Left colon (tissue), 2 donors: ENCODE measurements around the gene KRTCAP2. TPM values are rescaled to one million over a fixed set of nuclear protein-coding genes. Genes with fewer than 3 reads are reported as not detected.

ENCODE experiments used
- ATAC-seq: fragments of 200-7000 bp; cut with Tn5 transposase; one replicate; pipeline ENCODE4 v1.9.1; 2020; ENCODE audit warnings: mild to moderate bottlenecking, moderate library complexity
- DNase-seq, 2 donors: peaks; one replicate each; pipeline ENCODE4 v3.0.0-alpha.2; 2020
- intact Hi-C, 2 donors: fragments of 100-400 bp; cut with DNase I in 1 of 2; cut with micrococcal nuclease in 1 of 2; formaldehyde crosslinking; loops; one replicate each; pipeline versions ENCODE4 v1.11.2 to v1.14.0; 2022; cut with DNase I, micrococcal nuclease
- total RNA-seq, 2 donors: library from RNA; stranded (reverse); fragmentation: NEBNext Ultra II Directional; extraction: Animal tissue kit (Norgen Biotek cat#: 25700); gene quantifications; one replicate each; pipeline ENCODE4 v1.2.1, GENCODE V29; 2021
- donor health status: DM: no; HTN: no; CAD: no.
- donor health status: DM: yes; HTN: yes; CAD: no.

The KRTCAP2 gene
- total RNA-seq, 2 donors from 2014 or later = 143 to 164 TPM

DNA sequence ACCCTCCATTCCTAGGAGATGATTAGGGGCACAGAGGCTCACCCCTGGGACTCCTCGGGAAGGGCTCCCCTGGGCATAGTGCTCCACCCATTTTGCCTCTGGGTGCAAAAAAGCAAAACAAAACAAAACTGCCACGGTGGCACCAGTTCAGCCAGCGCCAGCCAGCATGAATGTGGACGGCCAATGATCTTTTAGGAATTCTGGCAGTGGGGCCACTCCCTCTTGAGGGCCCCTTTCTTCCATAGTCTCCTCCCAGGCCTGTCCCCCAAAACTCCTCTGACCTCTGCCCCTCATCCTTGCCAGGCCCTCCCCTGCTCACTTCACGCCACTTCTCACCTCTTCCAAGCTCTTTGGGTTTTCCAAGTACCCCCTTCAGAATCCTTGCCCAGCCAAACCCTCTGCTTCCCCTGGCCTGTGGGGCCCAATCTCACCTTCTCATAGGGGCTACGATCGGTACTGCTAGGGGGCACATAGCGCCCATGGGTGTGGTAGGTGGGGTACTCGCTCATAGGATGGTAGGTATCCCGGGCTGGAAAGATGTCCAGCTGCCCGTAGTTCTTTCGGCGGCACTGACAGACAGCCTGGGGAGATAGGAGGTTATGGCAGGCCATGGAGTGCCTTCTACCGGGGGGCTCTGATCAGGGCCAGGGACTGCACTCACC, 13.8 kb upstream of the KRTCAP2 start:
- DNase-seq (peak in 1 of 2 donors; percentile 33), ATAC-seq (peak; percentile 22)
- intact Hi-C loops = no loop called here

DNA sequence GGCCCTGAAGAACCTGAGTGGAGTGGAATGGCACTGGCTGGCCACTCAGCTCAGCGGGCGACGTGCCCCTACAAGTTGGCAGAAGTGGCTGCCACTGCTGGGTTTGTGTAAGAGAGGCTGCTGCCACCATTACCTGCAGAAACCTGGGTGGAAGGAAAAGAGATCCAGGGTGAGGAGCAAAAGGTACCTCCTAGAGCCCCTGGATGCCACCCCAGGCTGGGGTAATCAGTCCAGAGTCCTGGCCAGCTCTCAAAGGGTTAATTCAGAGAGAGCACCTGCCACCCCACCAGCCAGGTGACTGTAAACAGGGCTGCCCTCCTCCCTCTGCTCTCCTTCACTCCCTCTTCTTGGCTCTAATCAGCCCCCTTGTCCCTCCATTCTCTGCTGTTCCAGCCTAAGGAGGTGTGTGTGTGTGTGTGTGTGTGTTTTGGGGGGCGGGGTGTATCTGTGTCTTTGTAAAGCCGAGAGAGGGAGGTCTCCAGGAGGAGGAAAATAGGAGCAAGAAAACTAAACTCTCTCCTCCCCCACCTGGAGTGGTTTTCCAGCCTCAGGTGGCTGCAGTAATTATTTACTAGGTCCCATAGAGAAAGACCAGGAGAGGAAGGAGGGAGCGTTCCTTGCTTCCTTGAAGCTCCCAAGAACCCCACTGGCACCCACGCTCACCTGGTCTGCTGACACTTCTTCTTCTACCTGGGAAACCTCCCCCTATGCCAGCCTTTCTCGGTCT, 13.1 kb upstream of the KRTCAP2 start:
- intact Hi-C loops = no loop called here
- DNase-seq (peak in 1 of 2 donors; percentile 29), ATAC-seq (peak; percentile 60)

DNA sequence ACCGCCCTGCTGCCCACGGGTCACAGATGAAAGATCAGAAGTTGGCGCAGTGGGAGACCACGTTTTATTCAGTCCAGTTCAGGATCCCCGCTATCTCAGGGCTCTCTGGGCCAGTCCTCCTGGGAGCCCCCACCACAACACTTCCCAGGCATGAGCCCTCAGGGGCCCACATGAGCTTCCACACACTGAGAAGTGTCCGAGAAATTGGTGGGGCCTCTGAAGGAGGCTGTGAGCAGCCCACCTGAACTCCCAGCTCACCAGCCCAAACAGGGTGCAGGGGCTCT, 12.6 kb upstream of the KRTCAP2 start:
- intact Hi-C loops = no loop called here
- ATAC-seq (peak; percentile 0), DNase-seq (no peak)

DNA sequence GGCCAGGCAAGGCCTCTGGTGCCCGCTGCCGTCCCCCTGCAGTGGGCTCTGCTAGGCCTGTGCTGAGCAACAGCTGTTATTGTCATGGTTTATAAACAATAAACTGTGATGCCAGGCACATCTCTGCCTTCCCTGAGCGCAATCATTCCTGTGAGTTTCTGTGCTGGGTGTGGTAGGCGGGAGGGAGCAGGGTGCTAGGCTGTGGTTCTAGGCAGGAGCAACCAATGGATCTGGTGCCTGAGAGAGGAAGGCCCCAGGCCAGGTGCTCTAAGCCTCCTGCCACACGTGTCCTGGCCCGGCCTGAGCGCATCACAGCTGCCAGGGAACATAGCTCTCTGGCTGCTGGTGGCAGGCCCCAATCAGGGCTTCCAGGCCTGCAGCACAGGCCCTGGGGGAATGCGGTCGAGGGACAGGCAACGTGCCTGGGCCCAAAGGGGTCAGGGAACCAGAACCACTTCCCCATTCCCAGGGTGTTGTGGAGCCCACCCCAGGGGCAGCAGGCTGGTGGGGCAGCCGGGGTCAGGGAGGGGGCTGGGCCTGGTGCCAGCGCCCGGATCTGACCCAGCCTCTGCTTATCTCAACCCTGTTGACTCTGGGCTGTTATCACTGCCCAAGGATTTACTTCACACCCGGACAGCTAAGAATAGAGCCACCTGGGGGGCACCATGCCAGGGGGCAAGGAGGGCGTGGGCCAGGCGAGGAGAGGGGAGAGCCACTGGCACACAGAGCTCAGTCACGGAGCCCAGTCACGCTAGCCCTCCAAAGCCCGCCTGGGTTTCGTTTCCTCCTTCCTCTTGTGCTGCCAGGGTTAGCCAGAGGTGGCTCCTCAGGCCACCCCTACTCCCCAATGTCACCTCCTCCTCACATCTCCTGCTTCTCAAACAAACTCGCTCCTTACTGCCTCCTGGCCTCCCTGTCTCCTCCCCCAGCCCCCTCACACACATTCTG, 12.0 kb upstream of the KRTCAP2 start:
- peak; percentile 73 for ATAC-seq
- intact Hi-C loops = no loop called here
- peak; percentile 68 to 76 for DNase-seq

DNA sequence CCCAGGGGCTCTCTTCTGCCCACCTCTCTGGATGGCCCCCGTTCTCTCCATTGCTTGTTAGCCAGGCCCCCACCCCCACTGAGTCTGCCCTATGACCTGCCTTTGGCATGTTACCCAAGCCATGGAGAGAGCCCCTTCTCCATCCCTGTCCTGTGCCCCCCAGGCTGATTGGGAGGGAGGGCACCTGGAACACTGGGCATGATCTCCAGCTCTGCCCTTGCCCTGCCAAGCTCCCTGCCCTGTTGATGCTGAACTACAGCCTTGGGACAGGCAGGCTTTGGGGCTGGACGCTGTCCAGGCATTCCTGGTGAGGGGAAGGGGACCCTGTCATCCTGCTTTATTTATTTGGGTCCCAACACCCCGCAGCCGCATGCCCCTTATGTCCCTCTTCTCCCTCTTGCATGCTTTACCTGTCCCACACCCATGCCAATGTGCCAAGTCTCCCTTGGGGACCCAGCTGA, 11.3 kb upstream of the KRTCAP2 start:
- DNase-seq = peak in 1 of 2 donors; percentile 27
- no peak for ATAC-seq
- intact Hi-C loops = no loop called here

DNA sequence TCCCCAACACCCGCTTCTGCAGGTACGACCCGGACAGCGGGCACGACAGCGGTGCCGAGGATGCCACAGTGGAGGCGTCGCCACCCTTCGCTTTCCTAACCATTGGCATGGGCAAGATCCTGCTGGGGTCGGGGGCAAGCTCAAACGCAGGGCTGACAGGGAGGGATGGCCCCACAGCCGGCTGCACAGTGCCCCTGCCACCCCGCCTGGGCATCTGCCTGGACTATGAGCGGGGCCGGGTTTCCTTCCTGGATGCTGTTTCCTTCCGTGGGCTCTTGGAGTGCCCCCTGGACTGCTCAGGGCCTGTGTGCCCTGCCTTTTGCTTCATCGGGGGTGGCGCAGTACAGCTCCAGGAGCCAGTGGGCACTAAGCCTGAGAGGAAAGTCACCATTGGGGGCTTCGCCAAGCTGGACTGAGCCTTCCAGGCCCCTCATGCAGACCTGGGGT, 10.7 kb upstream of the KRTCAP2 start:
- intact Hi-C loops = no loop called here
- DNase-seq = peak in 1 of 2 donors; percentile 27
- ATAC-seq = no peak

DNA sequence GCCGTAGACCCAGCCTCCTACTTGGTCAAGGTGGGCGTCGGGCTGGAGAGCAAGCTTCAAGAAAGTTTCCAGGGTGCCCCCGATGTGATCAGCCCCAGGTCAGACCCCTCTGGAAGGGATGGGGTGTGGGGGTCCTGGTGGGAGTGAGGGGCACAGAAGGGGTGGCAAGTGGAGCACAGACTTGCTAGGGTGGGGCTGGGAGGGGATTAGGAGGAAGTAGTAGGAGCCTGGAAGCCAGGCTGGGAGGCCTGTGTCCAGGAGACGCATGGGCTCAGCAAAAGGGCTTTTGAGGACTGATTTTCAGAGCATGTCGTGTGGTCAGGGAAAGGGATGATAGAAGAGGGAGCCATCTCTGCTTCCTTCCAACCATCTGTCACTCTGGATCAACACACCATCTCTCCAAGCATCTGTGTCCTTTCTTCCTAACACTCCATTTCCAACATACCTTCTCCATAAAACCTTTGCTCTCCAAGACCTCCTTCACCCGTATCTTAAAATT, 9.0 kb upstream of the KRTCAP2 start:
- DNase-seq = peak in 1 of 2 donors; percentile 23
- intact Hi-C loops = no loop called here
- no peak for ATAC-seq

DNA sequence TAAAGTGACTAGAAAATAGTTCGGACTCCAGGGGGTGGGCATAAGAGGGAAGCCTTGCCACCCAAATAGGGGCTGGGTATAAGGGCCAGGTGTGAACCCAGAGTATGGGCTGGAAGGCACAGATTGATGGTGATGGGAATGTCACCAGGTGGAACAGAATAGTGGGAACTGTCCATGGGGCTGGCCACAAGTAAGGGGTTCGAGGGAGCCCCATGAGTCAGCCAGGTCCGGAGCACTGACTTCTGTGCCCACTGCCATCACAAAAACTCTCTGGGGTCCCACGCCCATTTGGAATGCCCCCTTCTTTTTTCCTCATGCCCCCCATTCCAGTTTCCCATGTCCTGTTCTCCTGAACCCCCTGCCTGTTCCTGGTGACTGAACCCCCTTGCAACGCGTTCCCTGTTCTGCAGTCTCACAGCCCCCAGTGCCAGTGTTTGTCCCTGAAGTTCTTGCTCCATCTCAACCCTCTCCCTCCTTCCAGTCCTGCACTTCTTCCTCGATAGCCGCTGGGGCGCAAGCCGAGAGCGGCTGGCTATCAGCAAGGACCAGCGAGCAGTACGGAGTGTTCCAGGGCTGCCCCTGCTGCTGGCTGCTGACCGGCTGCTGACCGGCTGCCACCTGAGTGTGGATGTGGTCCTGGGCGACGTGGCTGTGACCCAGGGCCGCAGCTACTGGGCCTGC, 8.4 kb upstream of the KRTCAP2 start:
- no peak for ATAC-seq
- intact Hi-C loops = no loop called here
- peak in 1 of 2 donors; percentile 24 for DNase-seq

DNA sequence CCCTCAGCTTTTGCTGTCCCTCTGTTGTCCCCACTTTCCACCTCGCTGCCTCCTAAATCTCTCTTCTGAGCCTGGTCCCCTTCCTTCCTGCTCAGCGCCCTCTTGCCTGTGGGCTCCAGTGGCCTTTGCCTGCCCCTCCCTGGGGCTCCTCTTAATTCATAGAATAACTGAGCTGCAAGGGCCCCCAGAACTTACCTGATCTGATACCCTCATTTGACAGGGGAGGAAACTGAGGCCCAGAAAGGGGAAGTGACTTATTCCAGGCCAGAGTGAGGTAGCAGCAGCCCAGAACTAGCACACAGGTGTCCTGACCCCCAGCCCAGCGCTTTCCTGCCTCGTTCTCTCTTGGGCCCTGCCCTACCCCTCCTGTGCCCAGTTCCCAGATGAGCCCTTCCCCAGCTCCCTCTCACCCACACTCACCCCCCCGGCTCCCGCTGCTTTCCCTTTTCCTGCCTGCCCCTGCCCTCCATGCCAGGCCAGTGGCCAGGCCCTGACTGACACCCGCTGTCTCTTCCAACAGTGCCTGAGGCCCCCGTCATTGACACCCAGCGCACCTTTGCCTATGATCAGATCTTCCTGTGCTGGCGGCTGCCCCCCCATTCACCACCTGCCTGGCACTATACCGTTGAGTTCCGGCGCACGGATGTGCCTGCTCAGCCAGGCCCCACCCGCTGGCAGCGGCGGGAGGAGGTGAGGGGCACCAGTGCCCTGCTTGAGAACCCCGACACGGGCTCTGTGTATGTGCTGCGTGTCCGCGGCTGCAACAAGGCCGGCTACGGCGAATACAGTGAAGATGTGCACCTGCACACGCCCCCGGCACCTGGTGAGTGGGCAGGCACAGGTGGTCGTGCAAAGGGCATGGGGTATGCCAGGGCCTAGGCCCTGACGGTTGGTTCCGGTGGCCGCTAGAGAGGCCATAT, 6.3 kb upstream of the KRTCAP2 start:
- intact Hi-C loops = no loop called here
- ATAC-seq (no peak), DNase-seq (no peak)

DNA sequence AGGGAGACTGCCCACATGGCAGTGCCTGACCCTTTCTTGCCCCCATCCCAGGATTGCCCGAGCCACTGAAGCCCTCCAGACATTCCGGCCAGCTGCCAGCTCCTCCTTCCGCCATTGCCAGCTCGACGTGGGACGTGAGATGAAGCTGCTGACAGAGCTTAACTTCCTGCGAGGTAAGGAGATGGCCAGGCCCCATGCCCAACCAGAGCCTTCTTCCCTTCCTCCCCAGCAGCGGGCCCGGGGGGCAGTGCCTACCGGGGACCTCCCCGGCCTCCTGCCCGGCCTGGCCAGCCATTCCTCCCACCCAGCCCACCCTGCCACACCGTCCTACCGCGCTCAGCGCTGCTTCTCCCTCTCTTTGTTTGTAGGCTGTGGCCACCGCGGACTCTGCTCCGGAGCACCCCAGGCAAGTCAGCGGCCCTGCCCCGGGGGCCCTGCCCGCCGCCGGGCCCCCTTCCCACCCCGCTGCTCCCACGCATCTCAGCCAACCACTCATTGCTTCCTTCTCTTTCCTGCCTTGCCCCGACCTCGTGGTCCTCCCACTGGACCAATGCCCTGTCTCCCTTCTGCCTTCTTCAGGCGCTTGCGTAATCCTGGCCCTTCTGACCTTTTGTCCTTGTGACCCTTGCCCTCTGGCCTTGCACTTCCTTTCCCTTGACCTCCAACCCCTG, 5.5 kb upstream of the KRTCAP2 start:
- intact Hi-C loops = no loop called here
- no peak for ATAC-seq
- no peak for DNase-seq

DNA sequence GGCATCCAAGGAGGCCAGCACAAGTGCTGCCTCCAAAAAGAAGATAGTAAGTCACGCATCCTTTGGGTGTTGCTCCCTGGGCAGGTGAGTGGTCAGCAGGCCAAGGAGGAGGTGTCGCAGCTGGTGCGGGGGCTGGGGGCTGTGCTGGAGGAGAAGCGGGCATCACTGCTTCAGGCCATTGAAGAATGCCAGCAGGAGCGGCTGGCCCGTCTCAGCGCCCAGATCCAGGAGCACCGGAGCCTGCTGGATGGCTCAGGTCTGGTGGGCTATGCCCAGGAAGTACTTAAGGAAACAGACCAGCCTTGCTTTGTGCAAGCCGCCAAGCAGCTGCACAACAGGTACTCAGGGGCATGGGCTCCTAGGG, 4.8 kb upstream of the KRTCAP2 start:
- intact Hi-C loops = no loop called here
- ATAC-seq = no peak
- DNase-seq = no peak

DNA sequence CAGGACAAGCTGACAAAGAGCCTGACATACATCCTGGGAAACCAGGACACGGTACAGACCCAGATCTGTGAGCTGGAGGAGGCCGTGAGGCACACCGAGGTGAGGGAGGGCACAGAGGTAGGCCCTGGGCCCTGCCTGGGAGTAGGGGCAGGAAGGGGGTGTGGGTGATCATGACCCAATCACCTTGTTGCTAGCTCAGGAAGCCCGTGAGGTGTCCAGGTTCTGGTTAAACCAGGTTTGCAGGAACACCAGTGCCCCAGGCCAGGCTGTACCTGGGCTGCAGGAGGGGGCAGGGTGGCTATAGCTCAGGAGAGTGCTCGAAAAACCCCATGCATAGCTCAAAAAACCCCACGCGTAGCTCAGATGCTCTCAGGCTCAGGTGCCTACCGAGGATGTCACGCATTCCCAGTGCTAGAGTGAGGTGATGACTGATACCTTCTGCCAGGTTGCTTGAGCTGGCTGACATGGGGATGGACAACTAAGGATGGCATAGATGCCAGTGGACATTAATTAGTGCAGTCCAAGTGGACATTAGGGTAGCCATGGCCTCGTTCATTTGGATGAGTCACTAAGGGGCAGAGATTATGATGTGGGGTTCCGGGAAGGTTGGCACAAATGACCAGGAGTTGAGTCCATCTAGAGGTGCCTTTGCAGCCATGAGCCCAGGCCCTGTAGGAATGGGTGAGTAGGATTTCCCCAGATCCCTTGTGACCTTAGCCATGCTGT, 4.3 kb upstream of the KRTCAP2 start:
- intact Hi-C loops = no loop called here
- DNase-seq (peak in 1 of 2 donors; percentile 25), ATAC-seq (no peak)

DNA sequence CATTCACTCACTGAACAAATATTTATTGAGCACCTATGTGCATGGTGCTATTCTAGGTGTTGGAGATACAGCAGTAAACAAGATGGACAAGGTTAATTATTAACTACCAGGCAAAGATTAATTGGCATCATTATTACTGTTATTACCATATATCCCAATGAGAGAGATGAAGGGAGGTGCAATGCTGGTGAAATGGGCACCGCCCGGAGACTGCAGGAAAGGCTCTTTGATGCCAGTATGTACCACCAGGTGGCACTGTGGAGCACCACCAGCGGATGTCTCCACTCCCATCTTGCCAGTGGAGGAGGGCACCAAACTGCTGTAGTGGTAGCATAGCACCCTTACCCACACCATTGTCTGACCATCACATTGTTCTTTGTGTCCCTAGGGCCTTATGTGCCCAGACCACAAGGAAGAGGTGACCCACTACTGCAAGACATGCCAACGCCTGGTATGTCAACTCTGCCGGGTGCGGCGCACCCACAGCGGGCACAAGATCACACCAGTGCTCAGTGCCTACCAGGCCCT, 3.5 kb upstream of the KRTCAP2 start:
- intact Hi-C loops = no loop called here

DNA sequence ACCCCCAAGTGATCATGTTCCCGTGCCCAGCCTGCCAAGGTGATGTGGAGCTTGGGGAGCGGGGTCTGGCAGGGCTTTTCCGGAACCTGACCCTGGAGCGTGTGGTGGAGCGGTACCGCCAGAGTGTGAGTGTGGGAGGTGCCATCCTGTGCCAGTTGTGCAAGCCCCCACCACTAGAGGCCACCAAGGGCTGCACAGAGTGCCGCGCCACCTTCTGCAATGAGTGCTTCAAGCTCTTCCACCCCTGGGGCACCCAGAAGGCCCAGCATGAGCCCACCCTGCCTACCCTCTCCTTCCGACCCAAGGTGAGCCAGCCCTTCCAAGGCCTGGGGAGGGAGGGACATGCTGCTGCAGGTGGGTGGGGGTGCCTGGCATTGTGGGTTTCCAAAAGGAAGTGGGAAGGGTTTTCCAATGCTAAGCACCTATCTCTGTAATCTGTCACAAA, 2.8 kb upstream of the KRTCAP2 start:
- DNase-seq (peak; percentile 32 to 46), ATAC-seq (peak; percentile 13)
- intact Hi-C loops = no loop called here

More for the DNA sequence above, 3.5 kb upstream of the KRTCAP2 start:
- ATAC-seq (peak; percentile 62), DNase-seq (peak; percentile 79 to 94)

DNA sequence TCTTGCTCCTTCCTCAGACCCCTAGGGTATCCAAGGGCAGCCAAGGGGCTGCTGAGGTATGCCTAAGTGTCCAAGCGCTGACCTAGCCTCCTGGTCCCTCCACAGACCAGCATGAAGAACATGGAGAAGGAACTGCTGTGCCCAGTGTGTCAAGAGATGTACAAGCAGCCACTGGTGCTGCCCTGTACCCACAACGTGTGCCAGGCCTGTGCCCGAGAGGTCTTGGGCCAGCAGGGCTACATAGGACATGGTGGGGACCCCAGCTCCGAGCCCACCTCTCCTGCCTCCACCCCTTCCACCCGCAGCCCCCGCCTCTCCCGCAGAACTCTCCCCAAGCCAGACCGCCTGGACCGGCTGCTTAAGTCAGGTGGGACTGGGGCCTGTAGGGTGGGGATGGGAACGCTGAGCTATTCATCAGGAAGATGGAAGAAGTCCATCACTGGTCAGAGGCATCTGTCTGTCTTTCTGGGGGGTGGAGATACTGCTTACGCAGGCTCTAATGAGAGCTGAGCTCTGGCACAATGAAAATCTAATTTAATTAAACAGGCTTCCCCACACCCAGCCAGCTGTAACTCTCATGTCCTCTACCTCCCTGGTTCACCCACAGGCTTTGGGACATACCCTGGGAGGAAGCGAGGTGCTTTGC, 2.3 kb upstream of the KRTCAP2 start:
- intact Hi-C loops = no loop called here
- DNase-seq (peak in 1 of 2 donors; percentile 32), ATAC-seq (no peak)
